Testis (tissue), 3 donors: ENCODE data around the gene ARID3A. TPM values are rescaled to one million over a fixed set of nuclear protein-coding genes. Genes with fewer than 3 reads are reported as not detected.
"Not testable (repeated sequence)": the region's sequence is repeated elsewhere in the genome, so short reads cannot be mapped to it uniquely, and the experiment has no call there.

Source experiments
- DNase-seq: peaks from one replicate; pipeline ENCODE4 v3.0.0-alpha.2; 2019
- H3K27ac ChIP-seq, 2 donors: fragments of 200-600 bp; sonication (generic); one replicate each; pipeline ENCODE4 v1.5.1; 2019
- H3K27me3 ChIP-seq: fragments of 200-600 bp; sonication (generic); one replicate; pipeline ENCODE4 v1.5.1; 2019
- H3K36me3 ChIP-seq: fragments of 200-600 bp; sonication (generic); one replicate; pipeline ENCODE4 v1.5.1; 2017; ENCODE audit warnings: low read depth; ENCODE audit errors: missing control alignments
- H3K4me1 ChIP-seq: fragments of 200-600 bp; sonication (generic); one replicate; pipeline ENCODE4 v1.5.1; 2019
- H3K4me3 ChIP-seq, 2 donors: fragments of 200-600 bp; sonication (generic); one replicate each; pipeline ENCODE4 v1.5.1; 2017 to 2019
- H3K9me3 ChIP-seq: fragments of 200-600 bp; sonication (generic); one replicate; pipeline ENCODE4 v1.5.1; 2017
- POLR2A ChIP-seq: fragments of 450-650 bp; IDR thresholded peaks from one replicate; pipeline ENCODE4 v1.6.1; 2017; ENCODE audit warnings: antibody characterized with exemption, mild to moderate bottlenecking, moderate library complexity
- WGBS, 2 donors: methylation state at CpG; one replicate each; pipeline ENCODE4 v1.1.5; 2018; 5-methylcytosine and 5-hydroxymethylcytosine counted together
- intact Hi-C: fragments of 100-400 bp; cut with DNase I; formaldehyde crosslinking; loops from one replicate; pipeline ENCODE4 v1.15.1; 2023; ENCODE audit warnings: low total_unique reads
- polyA plus RNA-seq: library from polyadenylated mRNA; stranded (reverse); fragments of 350-450 nt; fragmentation: Illumina TruSeq; extraction: RNeasy Lipid Tissue Mini Kit (QIAGEN cat#74804); gene quantifications from one replicate; pipeline ENCODE4 v1.2.3, GENCODE V29; 2014; ENCODE audit warnings: low read depth, low replicate concordance; ENCODE audit not compliant: insufficient read depth
- total RNA-seq, 2 donors: library from RNA; depleted of rRNA; stranded (reverse); fragments of >200 nt; gene quantifications; one replicate each; pipeline ENCODE4 v1.2.3, GENCODE V29; 2016
- TF ChIP-seq, protein P1 (sequence below), 3 experiments: fragments of 450-650 bp in 2 of 3; fragments of 200-600 bp in 1 of 3; sonication (generic) in 1 of 3; IDR thresholded peaks; one replicate each; pipeline ENCODE4 v1.5.1; 2016 to 2019; ENCODE audit warnings: antibody characterized with exemption in 3 of 3, mild to moderate bottlenecking in 2 of 3, moderate library complexity in 1 of 3

ARID3A gene
- total and polyA plus RNA-seq, 3 donors from 2014 or later: 15.3 to 38.2 (median 26.5) TPM

GRCh38 chr19:888581-889385, 37.1 kb upstream of the ARID3A start:
- H3K27me3 ChIP-seq: no peaks in the 10 kb centered on the region
- intact Hi-C loops: no loop called here
- TF ChIP-seq POLR2A: no peak
- TF ChIP-seq, protein P1, sequence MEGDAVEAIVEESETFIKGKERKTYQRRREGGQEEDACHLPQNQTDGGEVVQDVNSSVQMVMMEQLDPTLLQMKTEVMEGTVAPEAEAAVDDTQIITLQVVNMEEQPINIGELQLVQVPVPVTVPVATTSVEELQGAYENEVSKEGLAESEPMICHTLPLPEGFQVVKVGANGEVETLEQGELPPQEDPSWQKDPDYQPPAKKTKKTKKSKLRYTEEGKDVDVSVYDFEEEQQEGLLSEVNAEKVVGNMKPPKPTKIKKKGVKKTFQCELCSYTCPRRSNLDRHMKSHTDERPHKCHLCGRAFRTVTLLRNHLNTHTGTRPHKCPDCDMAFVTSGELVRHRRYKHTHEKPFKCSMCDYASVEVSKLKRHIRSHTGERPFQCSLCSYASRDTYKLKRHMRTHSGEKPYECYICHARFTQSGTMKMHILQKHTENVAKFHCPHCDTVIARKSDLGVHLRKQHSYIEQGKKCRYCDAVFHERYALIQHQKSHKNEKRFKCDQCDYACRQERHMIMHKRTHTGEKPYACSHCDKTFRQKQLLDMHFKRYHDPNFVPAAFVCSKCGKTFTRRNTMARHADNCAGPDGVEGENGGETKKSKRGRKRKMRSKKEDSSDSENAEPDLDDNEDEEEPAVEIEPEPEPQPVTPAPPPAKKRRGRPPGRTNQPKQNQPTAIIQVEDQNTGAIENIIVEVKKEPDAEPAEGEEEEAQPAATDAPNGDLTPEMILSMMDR (IDR thresholded peaks at IDR 0.05): no peak
- no peak overlapping the region for H3K27ac ChIP-seq
- H3K9me3 ChIP-seq: no peaks in the 10 kb centered on the region
- H3K4me1 ChIP-seq: peaks cover 4% of the 10 kb centered on the region
- 92 to 94% methylated on average over 30 of the region's 30 CpGs for WGBS, 2 donors
- no peaks in the 10 kb centered on the region for H3K36me3 ChIP-seq
- no peak overlapping the region for H3K4me3 ChIP-seq
- DNase-seq: no peak

- Histone ChIP-seq H3K27ac (no peak overlapping the region), H3K27me3 (no peaks in the 10 kb centered on the region), H3K4me3 (no peak overlapping the region), H3K9me3 (no peaks in the 10 kb centered on the region), H3K4me1 (peaks cover 4% of the 10 kb centered on the region), H3K36me3 (no peaks in the 10 kb centered on the region)
- no peak for TF ChIP-seq POLR2A
- TF ChIP-seq, protein P1 (IDR thresholded peaks at IDR 0.05): no peak
- 94% methylated on average over 11 to 19 of the region's 26 CpGs for WGBS, 2 donors
- intact Hi-C loops: no loop called here
- no peak for DNase-seq
Measured at GRCh38 chr19:889662-890295, 36.1 kb upstream of the ARID3A start.

- Histone ChIP-seq H3K4me1 (peaks cover 4% of the 10 kb centered on the region), H3K27ac (no peak overlapping the region), H3K9me3 (no peaks in the 10 kb centered on the region), H3K36me3 (no peaks in the 10 kb centered on the region), H3K4me3 (no peak overlapping the region), H3K27me3 (no peaks in the 10 kb centered on the region)
- TF ChIP-seq POLR2A: no peak
- TF ChIP-seq, protein P1 (IDR thresholded peaks at IDR 0.05): no peak
- 89 to 94% methylated on average over 18 of the region's 18 CpGs for WGBS, 2 donors
- DNase-seq: no peak
- intact Hi-C loops: no loop called here
Measured at GRCh38 chr19:890831-891230, 35.0 kb upstream of the ARID3A start.

DNA sequence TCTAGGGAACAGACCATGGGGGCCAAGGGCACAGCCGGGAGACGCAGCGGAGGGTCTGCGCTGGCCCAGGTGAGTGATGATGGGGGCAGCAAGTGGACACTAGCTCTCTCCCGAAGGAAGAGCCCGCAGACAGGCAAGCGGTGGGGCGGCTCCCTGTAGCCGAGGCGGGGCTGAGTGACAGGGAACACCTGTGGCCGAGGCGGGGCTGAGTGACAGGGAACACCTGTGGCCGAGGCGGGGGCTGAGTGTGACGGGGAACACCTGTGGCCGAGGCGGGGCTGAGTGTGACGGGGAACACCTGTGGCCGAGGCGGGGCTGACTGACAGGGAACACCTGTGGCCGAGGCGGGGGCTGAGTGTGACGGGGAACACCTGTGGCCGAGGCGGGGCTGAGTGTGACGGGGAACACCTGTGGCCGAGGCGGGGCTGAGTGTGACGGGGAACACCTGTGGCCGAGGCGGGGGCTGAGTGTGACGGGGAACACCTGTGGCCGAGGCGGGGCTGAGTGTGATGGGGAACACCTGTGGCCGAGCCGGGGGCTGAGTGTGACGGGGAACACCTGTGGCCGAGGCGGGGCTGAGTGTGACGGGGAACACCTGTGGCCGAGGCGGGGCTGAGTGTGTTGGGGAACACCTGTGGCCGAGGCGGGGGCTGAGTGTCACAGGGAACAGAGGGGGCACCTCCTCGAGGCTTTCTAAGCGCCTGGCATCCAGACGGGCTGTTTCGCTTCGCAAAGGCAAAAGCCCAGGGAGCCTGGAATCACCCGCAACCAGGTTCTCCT, 34.2 kb upstream of the ARID3A start:
- 78 to 85% methylated on average over 16 to 38 of the region's 50 CpGs for WGBS, 2 donors
- not testable (repeated sequence) for H3K36me3 ChIP-seq

More for the DNA sequence above, 34.2 kb upstream of the ARID3A start:
- H3K27me3 ChIP-seq, H3K9me3 ChIP-seq, H3K4me1 ChIP-seq, intact Hi-C loops, H3K27ac ChIP-seq, DNase-seq: not testable (repeated sequence)
- peak overlapping the region in 1 of 2 donors; percentile 81 for H3K4me3 ChIP-seq
